ENCODE results near the gene IGF2.

GRCh38 chr11:2097356-2097997 is 41.7 kb downstream of the IGF2 start:
- no peak for TF ChIP-seq CTCF (IDR thresholded peaks at IDR 0.05; ENCODE audit: insufficient read depth, low read depth, low read length)
- no peak for TF ChIP-seq EZH2 (IDR thresholded peaks at IDR 0.05; ENCODE audit: insufficient read depth, low read length)

Measured in astrocyte (in vitro differentiated cells and primary cell).